Memory B cell (primary cell): ENCODE results near the gene LTBP2.

Experiments used
- ATAC-seq: fragments of 150-1000 bp; cut with Tn5 transposase; 2 replicates; pipeline ENCODE4 v1.10.0; 2021; ENCODE audit warnings: low read depth, mild to moderate bottlenecking, moderate library complexity
- DNase-seq, 2 donors: peaks; one replicate each; pipeline ENCODE4 v3.0.0; 2022; ENCODE audit warnings: low spot score in 2 of 2
- H3K27ac Mint-ChIP-seq: one replicate; pipeline ENCODE4 v1.8.0; 2022; ENCODE audit warnings: mild to moderate bottlenecking, moderate library complexity, mixed read lengths
- H3K27me3 Mint-ChIP-seq: one replicate; pipeline ENCODE4 v1.8.0; 2022; ENCODE audit warnings: mixed read lengths
- H3K36me3 Mint-ChIP-seq: one replicate; pipeline ENCODE4 v1.8.0; 2022; ENCODE audit warnings: mild to moderate bottlenecking, mixed read lengths
- H3K4me1 Mint-ChIP-seq: one replicate; pipeline ENCODE4 v1.8.0; 2022; ENCODE audit warnings: mixed read lengths
- H3K4me3 Mint-ChIP-seq: one replicate; pipeline ENCODE4 v1.8.0; 2022; ENCODE audit warnings: mild to moderate bottlenecking, moderate library complexity, mixed read lengths
- H3K9me3 Mint-ChIP-seq: one replicate; pipeline ENCODE4 v1.8.0; 2022; ENCODE audit warnings: mixed read lengths

LTBP2 gene

GRCh38 chr14:74511966-74512830 lies 99.8 kb downstream of the LTBP2 start:
- no peaks in the 10 kb centered on the region for H3K9me3 Mint-ChIP-seq
- H3K27ac Mint-ChIP-seq = no peak overlapping the region
- ATAC-seq = no peak
- peaks cover 11% of the 10 kb centered on the region for H3K4me1 Mint-ChIP-seq
- no peaks in the 10 kb centered on the region for H3K36me3 Mint-ChIP-seq
- peaks cover 21% of the 10 kb centered on the region for H3K27me3 Mint-ChIP-seq
- no peak overlapping the region for H3K4me3 Mint-ChIP-seq
- no peak for DNase-seq

- ATAC-seq = no peak
- no peaks in the 10 kb centered on the region for H3K36me3 Mint-ChIP-seq
- no peak overlapping the region for H3K4me3 Mint-ChIP-seq
- DNase-seq = no peak
- H3K4me1 Mint-ChIP-seq = peaks cover 21% of the 10 kb centered on the region
- H3K9me3 Mint-ChIP-seq = no peaks in the 10 kb centered on the region
- no peak overlapping the region for H3K27ac Mint-ChIP-seq
- H3K27me3 Mint-ChIP-seq = peaks cover 18% of the 10 kb centered on the region
Observed at GRCh38 chr14:74510959-74511409, 101.1 kb downstream of the LTBP2 start.

GRCh38 chr14:74510223-74510931 lies 101.7 kb downstream of the LTBP2 start:
- ATAC-seq (no peak), DNase-seq (no peak)
- Mint-ChIP-seq H3K27me3 (peaks cover 18% of the 10 kb centered on the region), H3K4me3 (no peak overlapping the region), H3K27ac (no peak overlapping the region), H3K9me3 (no peaks in the 10 kb centered on the region), H3K4me1 (peaks cover 24% of the 10 kb centered on the region), H3K36me3 (no peaks in the 10 kb centered on the region)

GRCh38 chr14:74509587-74510222 lies 102.3 kb downstream of the LTBP2 start:
- H3K4me3 Mint-ChIP-seq = no peak overlapping the region
- H3K36me3 Mint-ChIP-seq = no peaks in the 10 kb centered on the region
- H3K27me3 Mint-ChIP-seq = peaks cover 18% of the 10 kb centered on the region
- ATAC-seq (no peak), DNase-seq (no peak)
- peaks cover 23% of the 10 kb centered on the region for H3K4me1 Mint-ChIP-seq
- no peak overlapping the region for H3K27ac Mint-ChIP-seq
- H3K9me3 Mint-ChIP-seq = no peaks in the 10 kb centered on the region

- H3K36me3 Mint-ChIP-seq = no peaks in the 10 kb centered on the region
- no peaks in the 10 kb centered on the region for H3K9me3 Mint-ChIP-seq
- no peak for ATAC-seq
- H3K4me3 Mint-ChIP-seq = no peak overlapping the region
- DNase-seq = no peak
- peaks cover 18% of the 10 kb centered on the region for H3K4me1 Mint-ChIP-seq
- H3K27me3 Mint-ChIP-seq = peaks cover 18% of the 10 kb centered on the region
- no peak overlapping the region for H3K27ac Mint-ChIP-seq
Observed at GRCh38 chr14:74508844-74509428, 103.1 kb downstream of the LTBP2 start.

- ATAC-seq (no peak), DNase-seq (no peak)
- H3K36me3 Mint-ChIP-seq = no peaks in the 10 kb centered on the region
- no peak overlapping the region for H3K4me3 Mint-ChIP-seq
- peaks cover 18% of the 10 kb centered on the region for H3K4me1 Mint-ChIP-seq
- no peak overlapping the region for H3K27ac Mint-ChIP-seq
- peaks cover 18% of the 10 kb centered on the region for H3K27me3 Mint-ChIP-seq
- no peaks in the 10 kb centered on the region for H3K9me3 Mint-ChIP-seq
Observed at GRCh38 chr14:74508292-74508731, 103.7 kb downstream of the LTBP2 start.

- no peak overlapping the region for H3K4me3 Mint-ChIP-seq
- no peaks in the 10 kb centered on the region for H3K9me3 Mint-ChIP-seq
- no peak for ATAC-seq
- H3K27me3 Mint-ChIP-seq = peaks cover 17% of the 10 kb centered on the region
- H3K4me1 Mint-ChIP-seq = peaks cover 18% of the 10 kb centered on the region
- no peaks in the 10 kb centered on the region for H3K36me3 Mint-ChIP-seq
- H3K27ac Mint-ChIP-seq = no peak overlapping the region
- no peak for DNase-seq
Observed at GRCh38 chr14:74507840-74508239, 104.2 kb downstream of the LTBP2 start.

GRCh38 chr14:74507085-74507484 lies 105.0 kb downstream of the LTBP2 start:
- ATAC-seq (no peak), DNase-seq (no peak)
- H3K9me3 Mint-ChIP-seq = no peaks in the 10 kb centered on the region
- H3K36me3 Mint-ChIP-seq = no peaks in the 10 kb centered on the region
- peaks cover 18% of the 10 kb centered on the region for H3K4me1 Mint-ChIP-seq
- no peak overlapping the region for H3K27ac Mint-ChIP-seq
- peaks cover 11% of the 10 kb centered on the region for H3K27me3 Mint-ChIP-seq
- no peak overlapping the region for H3K4me3 Mint-ChIP-seq

GRCh38 chr14:74506411-74506851 lies 105.6 kb downstream of the LTBP2 start:
- DNase-seq (no peak), ATAC-seq (peak; percentile 91)
- Mint-ChIP-seq H3K36me3 (no peaks in the 10 kb centered on the region), H3K27ac (peak overlapping the region; percentile 24), H3K9me3 (no peaks in the 10 kb centered on the region), H3K4me3 (no peak overlapping the region), H3K27me3 (peaks cover 8% of the 10 kb centered on the region), H3K4me1 (peaks cover 18% of the 10 kb centered on the region)

- Mint-ChIP-seq H3K27me3 (peaks cover 4% of the 10 kb centered on the region), H3K9me3 (no peaks in the 10 kb centered on the region), H3K4me1 (peaks cover 18% of the 10 kb centered on the region), H3K36me3 (no peaks in the 10 kb centered on the region), H3K27ac (peak overlapping the region; percentile 24), H3K4me3 (peak overlapping the region; percentile 47)
- DNase-seq (no peak), ATAC-seq (peak; percentile 34)
Observed at GRCh38 chr14:74505831-74506230, 106.2 kb downstream of the LTBP2 start.

GRCh38 chr14:74504874-74505720 lies 106.9 kb downstream of the LTBP2 start:
- peaks cover under 1% of the 10 kb centered on the region for H3K36me3 Mint-ChIP-seq
- no peak overlapping the region for H3K27ac Mint-ChIP-seq
- no peaks in the 10 kb centered on the region for H3K9me3 Mint-ChIP-seq
- DNase-seq (no peak), ATAC-seq (no peak)
- H3K4me1 Mint-ChIP-seq = peaks cover 18% of the 10 kb centered on the region
- H3K4me3 Mint-ChIP-seq = no peak overlapping the region
- H3K27me3 Mint-ChIP-seq = peaks cover 4% of the 10 kb centered on the region

GRCh38 chr14:74504412-74504811 lies 107.6 kb downstream of the LTBP2 start:
- Mint-ChIP-seq H3K4me1 (peaks cover 18% of the 10 kb centered on the region), H3K4me3 (no peak overlapping the region), H3K36me3 (peaks cover 2% of the 10 kb centered on the region), H3K27me3 (no peaks in the 10 kb centered on the region), H3K27ac (no peak overlapping the region), H3K9me3 (no peaks in the 10 kb centered on the region)
- ATAC-seq (no peak), DNase-seq (no peak)

- Mint-ChIP-seq H3K27me3 (no peaks in the 10 kb centered on the region), H3K27ac (no peak overlapping the region), H3K9me3 (no peaks in the 10 kb centered on the region), H3K36me3 (peaks cover 2% of the 10 kb centered on the region), H3K4me1 (peaks cover 18% of the 10 kb centered on the region), H3K4me3 (no peak overlapping the region)
- DNase-seq (no peak), ATAC-seq (no peak)
Observed at GRCh38 chr14:74503938-74504335, 108.1 kb downstream of the LTBP2 start.
